Heart left ventricle (tissue), 13 donors: ENCODE results near the gene DOCK1.

Source experiments
- CTCF ChIP-seq, 12 donors: fragments of 200-600 bp; sonication (generic) in 4 of 12; IDR thresholded peaks; one replicate each; pipeline versions ENCODE4 v1.5.0 to v1.8.0; 2018 to 2022; ENCODE audit warnings: antibody characterized with exemption in 12 of 12, mild to moderate bottlenecking in 5 of 12
- POLR2A ChIP-seq, 2 donors: fragments of 450-650 bp; IDR thresholded peaks; one replicate each; pipeline ENCODE4 v1.6.1; 2017; ENCODE audit warnings: antibody characterized with exemption in 2 of 2, mild to moderate bottlenecking in 2 of 2, moderate library complexity in 2 of 2
- donor health status: ischemic (EF 13 %, LVEDD 7.1; RV severe dilation, severe dysfunction).
- donor health status: DM: no; HTN: yes; CAD: no.
- donor health status: DM: no; HTN: no; CAD: no.
- donor health status: ischemic (EF 25% LVEDD 6.9; RV normal size, moderate dysfunction).
- donor health status: ischemic (EF 25% LVEDD 5.7; RV mildly dilated, moderate dysfunction).
- donor health status: ischemic (EF 35%, LVEDD 5.7; RV mildly dilated, moderate dysfunction).
- donor health status: nonischemic (EF 11% LVEDD 7.7; RV severe dilation, severe dysfunction).
- donor health status: DM: yes; HTN: yes; CAD: no.
- donor health status: PGD.
- donor health status: ischemic (EF 29% LVEDD 5.4; RV normal size, mild dysfunction).
- donor health status: nonischemic (EF 23%, LVEDD 6.1; RV moderate dilation, normal function).

GRCh38 chr10:127227663-127228062 lies 322.4 kb downstream of the DOCK1 start:
- TF ChIP-seq CTCF (IDR thresholded peaks at IDR 0.05) (no peak), POLR2A (IDR thresholded peaks at IDR 0.05) (no peak)
